PC-9 (cell line): ENCODE measurements around the gene NEO1.

ENCODE experiments used
- CTCF ChIP-seq: fragments of 200-600 bp; sonication (generic); conservative IDR thresholded peaks from 2 replicates; pipeline ENCODE4 v1.6.1; 2017; ENCODE audit warnings: mixed run types, antibody characterized with exemption, mild to moderate bottlenecking, moderate library complexity
- EZH2 ChIP-seq: fragments of 200-600 bp; sonication (generic); IDR thresholded peaks from 2 replicates; pipeline ENCODE4 v1.8.0; 2017; ENCODE audit warnings: antibody characterized with exemption, low read depth

GRCh38 chr15:73308305-73308704 lies 256.0 kb downstream of the NEO1 start:
- TF ChIP-seq CTCF = no peak
- no peak for TF ChIP-seq EZH2
